Activated CD4-positive, alpha-beta T cell treated with anti-CD3 and anti-CD28 coated beads, Interleukin-2, amount 50 U/mL, for 16 hours (primary cell): ENCODE measurements around the gene GAS2L1.

ENCODE experiments used
- DNase-seq: peaks from one replicate; pipeline ENCODE4 v3.0.0-alpha.2; 2020

Gene GAS2L1

DNA sequence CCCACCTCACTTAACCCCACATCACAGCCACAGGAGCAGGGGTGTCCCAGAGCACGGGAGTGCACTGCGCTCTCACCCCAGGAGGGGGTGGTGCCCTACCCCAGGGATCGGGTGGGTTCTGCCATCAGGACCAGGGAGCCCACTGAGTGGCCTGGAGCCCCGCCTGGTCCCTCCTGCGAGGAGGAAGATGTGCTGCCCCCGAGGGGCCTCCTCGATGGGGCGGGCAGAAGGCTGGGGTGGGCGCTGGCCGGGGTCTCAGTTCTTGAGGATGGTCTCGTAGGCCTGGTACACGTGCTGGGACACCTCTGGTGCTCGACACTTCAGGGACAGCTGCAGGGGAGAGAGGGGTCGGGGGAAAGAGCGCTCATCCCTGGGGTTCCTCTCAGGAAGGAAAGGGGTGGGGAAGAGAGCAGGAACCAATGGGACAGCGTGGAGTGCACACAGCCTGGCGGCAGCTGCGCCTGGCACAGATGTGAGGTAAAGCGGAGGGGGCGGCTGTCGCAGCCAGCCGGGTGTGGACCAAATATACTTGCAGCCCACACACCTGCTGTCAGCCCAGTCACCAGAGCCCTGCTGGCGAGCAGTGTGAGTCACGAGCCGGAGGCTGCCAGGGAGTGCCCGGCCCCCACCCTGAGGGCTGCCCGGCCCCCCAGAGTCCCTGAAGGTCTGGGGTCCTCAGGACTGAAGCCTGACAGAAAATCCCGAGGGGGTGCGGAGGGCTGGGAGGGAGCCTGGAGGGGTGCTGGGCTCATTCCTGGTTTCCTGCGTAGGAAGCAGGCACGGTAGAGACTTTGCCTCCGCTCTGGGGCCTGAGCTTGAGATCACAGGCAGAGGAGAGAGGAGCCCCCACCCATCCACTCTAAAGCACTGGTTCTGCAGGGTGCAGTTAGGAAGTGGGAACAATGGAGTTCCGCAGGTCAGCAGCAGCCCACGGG is 22.4 kb downstream of the GAS2L1 start:
- DNase-seq: no peak

DNA sequence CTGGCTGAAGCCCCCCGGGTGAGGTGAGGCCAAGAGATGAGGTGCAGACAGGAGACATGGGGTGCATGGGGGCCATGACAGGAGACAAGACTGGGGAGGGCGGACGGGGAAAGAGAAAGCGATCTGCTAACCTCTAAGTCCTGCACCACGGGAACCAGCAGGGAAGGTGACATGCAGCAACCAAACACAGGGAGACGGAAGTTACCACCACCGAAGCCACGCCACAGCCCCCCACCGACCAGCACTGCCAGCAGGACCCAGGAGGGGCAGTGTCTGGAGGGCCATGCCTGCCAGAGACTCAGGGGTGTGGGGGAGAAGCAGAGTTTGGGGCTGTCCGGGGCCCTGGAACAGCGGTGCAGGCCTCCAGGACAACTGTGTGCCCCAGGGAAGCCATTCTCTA is 23.1 kb downstream of the GAS2L1 start:
- DNase-seq: no peak

DNA sequence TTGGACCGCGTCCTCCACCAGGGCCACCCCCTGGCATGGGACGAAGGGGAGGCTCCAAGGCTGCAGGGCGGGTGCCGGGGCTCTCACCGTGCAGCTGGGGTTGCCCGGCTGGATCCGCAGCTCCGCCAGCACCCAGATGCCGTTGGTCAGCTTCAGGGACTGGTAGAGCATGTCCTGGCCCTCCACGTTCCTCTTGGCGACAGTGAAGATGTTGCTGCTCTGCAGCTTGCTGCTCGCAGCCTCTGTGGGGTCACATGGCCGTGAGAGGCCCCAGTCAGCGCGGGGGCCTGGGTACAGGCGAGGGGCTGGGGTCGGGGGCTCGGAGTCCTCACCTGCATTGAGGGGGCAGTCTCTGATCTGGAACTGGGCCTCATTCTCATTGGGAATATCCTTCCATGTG is 23.8 kb downstream of the GAS2L1 start:
- DNase-seq: no peak

DNA sequence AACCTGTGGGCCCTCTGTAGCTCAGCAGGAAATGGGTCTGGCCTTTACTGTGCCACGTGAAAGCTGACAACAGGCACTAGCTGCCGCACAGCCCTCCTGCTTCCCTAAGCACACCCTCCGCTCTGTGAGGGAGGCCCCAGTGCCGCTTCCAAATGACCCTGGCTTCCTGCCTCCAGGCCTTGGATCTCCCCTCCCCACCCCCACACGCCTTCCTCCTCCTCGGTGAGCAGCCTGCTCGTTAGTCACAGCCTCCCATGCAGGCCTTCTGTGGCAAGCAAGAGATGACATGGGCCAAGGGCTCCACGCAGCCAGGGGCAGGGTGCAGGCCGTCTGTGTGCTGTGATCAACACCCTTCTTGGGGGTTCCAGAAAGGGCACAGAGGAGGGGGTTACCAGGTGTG is 24.3 kb downstream of the GAS2L1 start:
- no peak for DNase-seq

- DNase-seq: no peak
These were observed 24.8 kb downstream of the GAS2L1 start for GRCh38 chr22:29331213-29331612.

DNA sequence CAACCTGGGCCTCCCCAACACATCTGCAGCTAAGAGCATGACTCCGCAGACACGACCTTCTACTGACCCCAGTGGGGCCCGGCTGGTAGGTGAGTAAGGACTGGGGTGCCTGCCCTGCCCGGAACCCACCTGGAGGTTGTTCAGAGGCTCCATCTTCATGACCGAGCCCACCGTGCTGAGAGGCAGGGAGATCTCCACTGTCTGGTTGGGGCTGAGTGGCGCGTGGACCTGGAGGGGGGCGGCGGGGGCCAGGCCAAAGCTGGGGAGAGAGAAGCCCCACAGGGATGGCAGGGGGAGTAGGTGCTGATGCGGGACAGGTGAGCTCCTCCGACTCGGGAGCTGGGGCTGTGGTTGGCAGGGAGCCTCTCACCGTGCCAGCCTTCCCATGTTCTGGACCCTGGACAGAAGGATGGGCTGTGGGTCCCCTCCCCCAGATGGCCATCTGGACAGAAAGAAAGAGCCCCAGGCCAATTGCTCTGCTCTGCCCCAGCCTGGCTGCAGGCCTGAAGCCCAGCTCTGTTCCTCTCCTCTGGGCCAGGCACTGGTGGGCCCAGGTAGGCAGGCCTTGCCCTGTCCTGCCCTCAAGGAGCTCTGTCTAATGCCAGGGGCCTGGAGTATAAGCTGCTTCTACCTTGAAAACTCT is 25.3 kb downstream of the GAS2L1 start:
- no peak for DNase-seq

- no peak for DNase-seq
These were observed 26.5 kb downstream of the GAS2L1 start for GRCh38 chr22:29332886-29333496.

DNA sequence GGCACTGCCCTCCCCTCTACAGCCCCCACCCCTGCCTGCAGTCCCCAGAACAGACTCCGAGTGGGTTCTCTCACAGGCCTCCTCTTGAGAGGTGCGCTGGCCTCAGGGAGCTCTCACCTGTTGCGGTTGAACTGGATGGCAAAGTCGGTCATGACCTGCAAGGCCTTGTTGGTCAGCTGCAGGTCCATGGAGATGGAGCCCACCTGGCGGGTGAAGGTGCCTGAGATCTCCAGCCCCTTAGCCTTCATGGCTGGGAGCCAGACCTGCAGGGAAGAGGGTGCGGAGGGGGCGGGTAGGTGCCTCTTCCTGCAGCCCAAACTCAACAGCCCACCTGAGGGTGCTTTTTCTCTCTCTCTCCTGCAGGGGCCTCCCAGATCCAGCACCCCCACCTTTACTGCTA is 27.7 kb downstream of the GAS2L1 start:
- DNase-seq: no peak

DNA sequence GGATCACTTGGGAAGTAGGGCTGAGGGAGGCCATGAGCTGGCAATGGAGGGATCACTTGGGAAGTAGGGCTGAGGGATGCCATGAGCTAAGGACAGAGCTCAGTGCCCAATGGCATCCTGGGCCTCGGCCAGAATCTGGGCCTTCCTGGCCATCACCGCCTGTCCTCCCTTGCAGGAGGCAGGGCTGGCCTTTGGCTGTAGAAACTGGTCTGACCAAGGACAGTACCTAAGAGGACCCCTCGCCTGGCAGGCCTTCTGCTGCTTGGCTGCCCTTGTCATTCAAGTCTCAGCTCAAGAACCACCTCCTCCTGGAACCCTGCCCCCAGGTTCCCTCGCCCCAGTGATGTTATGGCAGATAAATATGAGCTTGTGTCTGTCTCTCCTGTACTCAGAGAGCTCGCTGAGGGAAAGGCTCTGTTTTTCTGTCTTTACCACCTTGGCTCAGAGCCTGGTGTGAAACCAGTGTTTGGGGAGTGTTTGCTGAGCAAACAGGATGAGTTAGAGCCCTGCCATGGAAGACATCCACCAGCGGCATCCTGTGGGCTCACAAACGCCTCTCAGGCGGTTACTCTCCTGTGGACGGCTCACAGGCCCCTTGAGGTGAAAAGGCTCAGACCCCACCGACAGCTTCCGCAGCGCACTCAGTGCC is 28.4 kb downstream of the GAS2L1 start:
- no peak for DNase-seq

DNA sequence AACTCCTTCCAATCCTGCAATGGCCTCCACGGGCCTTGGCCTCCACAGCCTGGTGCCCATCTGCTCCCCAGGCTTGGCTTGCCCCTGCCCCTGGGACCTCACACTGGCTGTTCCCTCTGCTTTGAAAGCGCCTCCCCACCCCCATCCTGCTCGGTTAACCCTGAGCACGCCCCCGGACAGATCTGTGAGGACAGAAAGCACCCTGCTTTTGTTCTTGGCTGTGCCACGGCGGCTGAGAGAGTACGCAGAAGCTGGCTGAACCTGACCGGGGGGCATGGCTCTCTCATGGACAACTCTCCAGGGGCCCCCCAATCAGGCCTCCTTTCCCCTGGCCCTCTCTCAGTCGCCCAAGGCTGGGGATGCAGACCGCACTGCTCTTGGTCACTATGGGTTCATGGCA is 29.2 kb downstream of the GAS2L1 start:
- no peak for DNase-seq

DNA sequence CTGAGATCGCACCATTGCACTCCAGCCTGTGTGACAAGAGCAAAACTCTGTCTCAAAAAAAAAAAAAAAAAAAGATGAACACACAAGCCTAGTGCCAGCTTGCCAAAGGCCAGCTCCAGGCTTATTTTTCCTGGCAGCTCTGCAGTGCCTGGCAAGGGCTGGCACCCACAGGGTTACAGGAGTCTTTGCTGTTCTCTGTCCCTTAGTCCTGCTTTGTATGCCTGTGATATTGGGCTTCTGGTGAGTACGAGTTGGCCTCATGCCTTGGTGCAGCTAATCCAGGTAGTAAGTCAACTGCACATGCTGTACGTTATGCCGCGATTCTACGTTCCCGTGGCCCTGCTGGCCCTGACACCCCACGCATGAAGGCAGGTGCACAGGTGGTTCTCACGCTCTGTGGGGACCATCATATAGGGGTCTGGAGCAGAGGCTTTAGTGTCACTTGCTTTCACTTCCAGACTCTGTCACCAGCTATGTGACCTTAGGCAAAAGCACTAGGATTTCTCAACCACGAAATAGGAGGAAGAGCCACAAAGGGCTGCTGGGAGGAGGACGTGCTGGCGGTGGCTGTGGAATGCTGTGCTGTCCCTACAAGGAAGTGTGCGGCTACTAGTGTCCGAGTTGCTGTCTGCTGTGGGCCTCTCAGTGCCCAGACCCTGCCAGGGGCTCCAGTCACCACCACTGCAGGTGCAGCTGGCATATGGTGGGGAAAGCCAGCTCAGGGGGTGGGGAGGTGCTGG is 30.5 kb downstream of the GAS2L1 start:
- no peak for DNase-seq

DNA sequence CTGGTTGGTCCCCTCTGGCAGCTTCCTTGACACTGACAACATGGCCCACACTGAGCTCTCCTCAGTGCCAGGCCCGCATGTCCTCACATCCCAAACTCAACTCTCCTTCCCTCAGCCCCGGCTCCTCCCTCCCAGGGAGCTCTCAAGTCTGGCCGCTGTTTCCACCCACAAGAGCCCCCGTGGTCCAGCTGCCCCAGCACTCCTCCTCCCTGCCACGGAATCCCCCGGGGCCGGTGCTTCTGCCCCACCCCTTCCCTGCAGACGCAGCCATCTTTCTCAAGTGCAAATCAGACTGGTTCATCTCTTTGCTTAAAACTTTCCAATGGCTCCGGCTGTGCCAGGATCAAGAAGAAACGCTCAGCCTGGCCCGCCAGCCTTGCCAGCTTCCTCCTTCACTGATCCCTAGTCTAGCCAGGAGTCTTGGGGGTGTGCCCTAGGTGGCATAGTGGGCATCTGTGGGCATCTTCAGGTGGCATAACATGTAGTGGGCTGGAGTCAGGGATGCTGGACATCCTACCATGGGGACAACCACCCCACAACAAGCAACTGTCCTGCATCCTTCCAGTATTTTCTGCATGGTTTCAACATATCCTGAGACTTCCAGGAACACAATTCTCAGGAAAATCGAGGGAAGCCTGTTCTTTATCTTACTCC is 31.3 kb downstream of the GAS2L1 start:
- DNase-seq: no peak

DNA sequence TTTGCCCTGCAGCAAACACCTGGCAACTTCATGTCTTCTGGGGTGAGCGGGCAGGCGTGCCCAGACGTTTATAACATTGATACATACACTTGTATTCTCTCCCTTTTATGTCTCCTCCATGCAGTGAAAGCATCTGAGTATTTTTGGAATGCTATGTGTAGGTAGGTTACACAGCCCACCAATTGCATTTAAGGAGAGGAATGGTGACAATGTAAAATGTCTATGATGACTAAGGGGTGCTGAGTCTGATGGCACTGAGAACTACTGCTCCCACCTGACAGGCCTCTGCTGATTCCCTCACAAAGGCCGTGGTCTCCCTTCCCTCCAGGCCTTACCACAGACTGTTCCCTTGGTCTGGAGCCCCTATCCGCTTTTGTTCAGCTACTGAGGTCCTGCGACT is 31.9 kb downstream of the GAS2L1 start:
- DNase-seq: no peak

GRCh38 chr22:29339381-29340235 is 33.2 kb downstream of the GAS2L1 start:
- no peak for DNase-seq

- DNase-seq: no peak
These were observed 34.1 kb downstream of the GAS2L1 start for GRCh38 chr22:29340566-29340965.

GRCh38 chr22:29341056-29341848 is 34.8 kb downstream of the GAS2L1 start:
- DNase-seq: no peak

DNA sequence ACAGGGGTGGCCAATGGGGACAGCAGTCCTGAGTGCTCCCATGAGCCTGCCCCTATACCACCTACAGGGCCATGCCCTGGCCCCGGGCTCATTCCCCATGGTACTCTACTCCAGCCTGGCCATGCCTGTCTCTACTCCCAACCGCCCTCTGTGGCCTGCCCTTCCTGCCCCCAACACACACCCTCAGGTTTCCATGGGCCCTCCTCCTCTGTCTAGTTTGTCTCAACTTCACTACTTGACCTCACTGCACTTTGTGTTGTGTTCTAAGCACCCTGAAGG is 35.3 kb downstream of the GAS2L1 start:
- no peak for DNase-seq

- DNase-seq: no peak
These were observed 35.7 kb downstream of the GAS2L1 start for GRCh38 chr22:29342177-29342576.

- DNase-seq: no peak
These were observed 36.3 kb downstream of the GAS2L1 start for GRCh38 chr22:29342577-29343312.

DNA sequence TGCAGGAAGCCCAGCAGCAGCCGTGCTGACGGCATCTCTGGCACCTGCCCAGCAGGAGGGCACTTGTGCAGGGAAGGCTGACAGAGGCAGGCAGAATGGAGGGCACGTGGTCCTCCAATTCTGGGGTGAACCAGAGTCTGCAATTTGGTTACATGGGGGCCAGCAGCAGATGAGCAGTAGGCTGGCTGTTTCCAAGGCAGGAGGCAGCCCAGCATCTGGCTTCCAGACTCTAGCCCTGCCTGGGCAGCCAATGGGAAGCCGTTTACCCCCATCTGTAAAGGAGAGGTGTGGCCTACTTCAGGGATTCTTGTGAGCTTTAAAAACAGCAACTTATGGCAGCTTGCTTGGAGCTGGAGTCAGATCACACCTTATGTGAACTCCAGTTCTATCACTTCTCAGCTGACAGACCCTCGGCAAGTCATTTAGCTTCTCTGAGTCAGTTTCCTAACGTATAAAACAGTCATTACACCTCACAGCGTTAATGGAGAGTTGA is 36.9 kb downstream of the GAS2L1 start:
- peak; percentile 59 for DNase-seq
